ENCODE data around the gene THBS2.
"Not testable (repeated sequence)": the region's sequence is repeated elsewhere in the genome, so short reads cannot be mapped to it uniquely, and the experiment has no call there.

The THBS2 gene

DNA sequence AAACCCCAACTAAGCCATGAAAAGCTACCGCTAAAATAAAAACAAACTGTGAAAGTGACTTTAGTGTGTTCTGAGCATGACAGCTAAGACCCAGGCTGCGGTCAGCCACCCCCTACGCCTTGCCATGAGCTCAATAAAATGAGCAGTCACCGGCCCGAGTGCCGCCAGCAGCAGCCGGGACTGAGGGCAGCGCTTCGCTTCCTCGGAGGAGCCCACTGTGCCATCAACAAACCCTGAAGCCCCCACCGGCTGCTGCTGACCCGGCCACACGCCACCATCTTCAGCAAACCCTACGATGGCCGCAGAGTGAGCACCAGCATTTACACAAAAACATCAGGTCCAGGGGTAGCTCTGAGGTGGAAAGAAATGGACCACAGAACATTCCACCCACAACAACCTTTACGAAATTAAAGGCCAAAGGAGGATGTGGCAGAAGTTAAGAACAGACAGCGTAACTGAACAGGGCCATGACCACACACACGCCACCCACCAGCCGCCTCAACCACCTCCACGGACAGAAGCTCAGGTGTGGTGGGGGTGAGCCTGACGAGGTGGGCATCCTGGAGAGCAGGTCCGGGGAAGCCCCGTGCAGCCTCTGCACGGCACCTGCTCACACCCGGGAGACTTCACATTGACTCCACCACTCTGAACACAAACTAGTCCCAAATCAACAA lies 67.0 kb downstream of the THBS2 start:
- Histone ChIP-seq H3K9me3 (ENCODE audit: control insufficient read depth, low read depth, low read length) (no peaks in the 10 kb centered on the region), H3K4me1 (ENCODE audit: control insufficient read depth, low read depth, low read length) (no peaks in the 10 kb centered on the region), H3K4me3 (ENCODE audit: low read length) (no peak overlapping the region), H3K27ac (ENCODE audit: low read length) (no peak overlapping the region), H3K27me3 (ENCODE audit: control insufficient read depth, insufficient read depth, low read length) (no peaks in the 10 kb centered on the region), H3K9ac (ENCODE audit: low read length) (no peak overlapping the region), H3K36me3 (ENCODE audit: control insufficient read depth, low read depth, low read length) (no peaks in the 10 kb centered on the region)

DNA sequence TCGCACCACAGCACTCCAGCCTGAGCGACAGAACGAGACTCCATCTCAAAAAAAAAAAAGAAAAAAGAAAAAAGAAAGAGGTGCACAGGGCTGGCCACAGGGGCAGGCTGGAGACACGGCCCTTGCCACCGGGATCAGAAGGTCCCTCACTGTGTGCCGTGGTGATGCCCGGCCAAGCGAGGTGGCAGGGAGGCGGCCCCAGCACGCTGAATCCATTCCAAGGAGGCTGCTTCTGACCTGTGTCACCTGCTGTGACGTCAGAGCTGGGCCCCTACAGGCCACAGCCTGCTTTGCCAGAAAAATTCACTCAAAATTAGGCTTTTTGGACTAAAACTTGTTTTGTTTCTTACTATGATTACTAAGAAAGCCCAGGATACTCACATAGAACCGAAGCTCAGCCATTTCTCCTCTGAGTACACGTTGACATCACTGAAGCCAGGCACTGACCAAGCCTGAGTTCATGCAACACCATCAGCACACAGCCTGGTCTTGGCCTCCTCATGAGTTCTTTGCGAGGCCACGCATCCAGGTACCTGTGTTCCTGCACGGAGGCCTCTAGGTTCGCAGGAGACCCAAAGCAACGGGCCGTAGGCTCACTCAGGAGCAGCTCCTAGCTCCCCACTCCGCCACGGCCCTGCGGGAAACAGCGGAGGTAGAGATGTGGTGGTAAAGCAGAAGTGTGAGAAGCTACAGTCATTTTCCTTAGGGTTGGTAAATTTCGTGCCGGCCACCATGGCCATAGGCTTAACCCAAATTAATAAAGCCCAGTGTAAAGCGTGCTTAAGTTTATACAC lies 67.8 kb downstream of the THBS2 start:
- Histone ChIP-seq H3K27me3 (ENCODE audit: control insufficient read depth, insufficient read depth, low read length) (no peaks in the 10 kb centered on the region), H3K36me3 (ENCODE audit: control insufficient read depth, low read depth, low read length) (no peaks in the 10 kb centered on the region), H3K9me3 (ENCODE audit: control insufficient read depth, low read depth, low read length) (no peaks in the 10 kb centered on the region), H3K4me3 (ENCODE audit: low read length) (no peak overlapping the region), H3K9ac (ENCODE audit: low read length) (no peak overlapping the region), H3K4me1 (ENCODE audit: control insufficient read depth, low read depth, low read length) (no peaks in the 10 kb centered on the region), H3K27ac (ENCODE audit: low read length) (no peak overlapping the region)

- no peaks in the 10 kb centered on the region for H3K9me3 ChIP-seq (ENCODE audit: control insufficient read depth, low read depth, low read length)
- no peaks in the 10 kb centered on the region for H3K27me3 ChIP-seq (ENCODE audit: control insufficient read depth, insufficient read depth, low read length)
- no peaks in the 10 kb centered on the region for H3K4me1 ChIP-seq (ENCODE audit: control insufficient read depth, low read depth, low read length)
- H3K4me3 ChIP-seq (ENCODE audit: low read length): no peak overlapping the region
- H3K27ac ChIP-seq (ENCODE audit: low read length): no peak overlapping the region
- H3K36me3 ChIP-seq (ENCODE audit: control insufficient read depth, low read depth, low read length): no peaks in the 10 kb centered on the region
- H3K9ac ChIP-seq (ENCODE audit: low read length): no peak overlapping the region
These were observed 68.6 kb downstream of the THBS2 start for GRCh38 chr6:169185011-169185521.

DNA sequence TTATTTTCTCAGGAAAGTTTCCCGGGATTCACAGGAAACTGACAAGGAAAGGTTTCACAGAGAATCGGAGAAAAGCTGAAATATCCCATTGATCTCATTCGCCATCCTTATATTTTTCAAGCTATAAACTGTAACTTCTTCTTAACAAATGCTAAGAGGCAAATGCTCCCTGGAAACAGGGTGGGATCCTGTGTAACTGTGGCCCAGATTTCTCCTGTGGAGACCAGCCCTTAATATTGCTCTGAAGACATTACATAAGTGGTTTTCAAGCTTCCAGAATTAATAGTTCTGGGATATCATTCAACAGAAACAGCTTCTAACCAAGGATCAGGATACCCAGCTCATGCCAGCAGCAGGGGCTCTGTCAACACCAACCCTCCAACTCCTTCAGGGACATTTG lies 69.2 kb downstream of the THBS2 start:
- Histone ChIP-seq H3K9ac (ENCODE audit: low read length) (no peak overlapping the region), H3K27ac (ENCODE audit: low read length) (no peak overlapping the region), H3K4me3 (ENCODE audit: low read length) (no peak overlapping the region), H3K4me1 (ENCODE audit: control insufficient read depth, low read depth, low read length) (no peaks in the 10 kb centered on the region), H3K9me3 (ENCODE audit: control insufficient read depth, low read depth, low read length) (no peaks in the 10 kb centered on the region), H3K36me3 (ENCODE audit: control insufficient read depth, low read depth, low read length) (no peaks in the 10 kb centered on the region), H3K27me3 (ENCODE audit: control insufficient read depth, insufficient read depth, low read length) (no peaks in the 10 kb centered on the region)

DNA sequence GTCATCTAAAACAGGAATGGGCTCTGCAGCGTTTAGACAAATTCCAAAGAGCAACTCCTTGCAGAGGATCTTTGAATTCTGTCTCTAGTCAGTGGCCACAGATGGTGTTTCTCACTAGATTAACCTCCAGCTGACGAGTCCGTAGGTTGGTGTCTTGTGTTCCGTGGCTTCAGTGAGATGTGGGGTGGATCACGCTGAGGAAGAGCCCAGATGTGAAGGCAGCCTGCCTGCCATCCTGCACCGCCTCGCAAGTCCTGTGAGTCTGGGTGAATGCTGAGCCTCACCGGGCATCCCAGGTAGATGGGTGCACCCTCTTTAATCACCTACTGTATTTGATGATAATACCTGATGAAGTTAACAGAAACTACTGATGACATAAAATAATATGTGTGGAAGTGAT lies 70.4 kb downstream of the THBS2 start:
- Histone ChIP-seq H3K9me3 (ENCODE audit: control insufficient read depth, low read depth, low read length) (no peaks in the 10 kb centered on the region), H3K4me1 (ENCODE audit: control insufficient read depth, low read depth, low read length) (no peaks in the 10 kb centered on the region), H3K9ac (ENCODE audit: low read length) (no peak overlapping the region), H3K36me3 (ENCODE audit: control insufficient read depth, low read depth, low read length) (no peaks in the 10 kb centered on the region), H3K27ac (ENCODE audit: low read length) (no peak overlapping the region), H3K27me3 (ENCODE audit: control insufficient read depth, insufficient read depth, low read length) (no peaks in the 10 kb centered on the region), H3K4me3 (ENCODE audit: low read length) (no peak overlapping the region)

- H3K27me3 ChIP-seq (ENCODE audit: control insufficient read depth, insufficient read depth, low read length); H3K36me3 ChIP-seq (ENCODE audit: control insufficient read depth, low read depth, low read length); H3K9ac ChIP-seq (ENCODE audit: low read length); H3K4me1 ChIP-seq (ENCODE audit: control insufficient read depth, low read depth, low read length); H3K27ac ChIP-seq (ENCODE audit: low read length); H3K9me3 ChIP-seq (ENCODE audit: control insufficient read depth, low read depth, low read length); H3K4me3 ChIP-seq (ENCODE audit: low read length): not testable (repeated sequence)
These were observed 73.8 kb downstream of the THBS2 start for GRCh38 chr6:169179831-169180230.

- Histone ChIP-seq H3K9ac (ENCODE audit: low read length) (no peak overlapping the region), H3K27ac (ENCODE audit: low read length) (no peak overlapping the region), H3K4me3 (ENCODE audit: low read length) (no peak overlapping the region), H3K27me3 (ENCODE audit: control insufficient read depth, insufficient read depth, low read length) (no peaks in the 10 kb centered on the region), H3K4me1 (ENCODE audit: control insufficient read depth, low read depth, low read length) (no peaks in the 10 kb centered on the region), H3K36me3 (ENCODE audit: control insufficient read depth, low read depth, low read length) (no peaks in the 10 kb centered on the region), H3K9me3 (ENCODE audit: control insufficient read depth, low read depth, low read length) (no peaks in the 10 kb centered on the region)
These were observed 76.0 kb downstream of the THBS2 start for GRCh38 chr6:169177516-169178166.

DNA sequence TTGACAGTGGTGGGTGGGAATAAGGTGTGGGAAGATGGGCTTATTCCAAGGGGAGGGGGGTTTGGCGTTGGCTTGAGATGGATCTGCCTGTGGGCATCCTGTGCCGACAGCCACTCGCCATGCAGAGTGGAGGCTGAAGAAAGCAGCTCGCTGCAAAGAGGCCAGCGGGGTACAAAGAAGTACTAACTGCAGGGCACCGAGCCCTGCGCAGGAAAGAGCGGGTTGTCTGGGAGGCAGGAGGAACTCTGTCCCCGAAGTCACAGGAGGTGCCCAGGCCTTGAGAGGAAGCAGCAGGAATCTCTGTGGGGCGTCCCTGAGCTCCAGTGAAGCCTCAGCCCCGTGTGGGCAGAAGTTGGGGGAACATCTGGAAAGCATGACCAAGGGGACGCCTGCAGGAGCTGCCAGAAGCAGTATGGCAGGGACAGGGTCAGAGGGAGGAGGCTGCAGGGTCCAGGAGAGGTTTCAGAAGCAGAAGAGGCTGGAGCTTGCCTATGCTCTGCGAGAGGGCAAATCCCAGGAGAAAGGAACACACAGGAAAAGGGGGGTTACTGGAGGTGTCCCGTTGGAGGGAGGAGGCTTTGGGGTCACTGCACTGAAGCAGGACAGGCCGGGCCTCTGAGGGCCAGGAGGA lies 77.2 kb downstream of the THBS2 start:
- Histone ChIP-seq H3K4me1 (ENCODE audit: control insufficient read depth, low read depth, low read length) (no peaks in the 10 kb centered on the region), H3K9ac (ENCODE audit: low read length) (no peak overlapping the region), H3K27me3 (ENCODE audit: control insufficient read depth, insufficient read depth, low read length) (no peaks in the 10 kb centered on the region)

DNA sequence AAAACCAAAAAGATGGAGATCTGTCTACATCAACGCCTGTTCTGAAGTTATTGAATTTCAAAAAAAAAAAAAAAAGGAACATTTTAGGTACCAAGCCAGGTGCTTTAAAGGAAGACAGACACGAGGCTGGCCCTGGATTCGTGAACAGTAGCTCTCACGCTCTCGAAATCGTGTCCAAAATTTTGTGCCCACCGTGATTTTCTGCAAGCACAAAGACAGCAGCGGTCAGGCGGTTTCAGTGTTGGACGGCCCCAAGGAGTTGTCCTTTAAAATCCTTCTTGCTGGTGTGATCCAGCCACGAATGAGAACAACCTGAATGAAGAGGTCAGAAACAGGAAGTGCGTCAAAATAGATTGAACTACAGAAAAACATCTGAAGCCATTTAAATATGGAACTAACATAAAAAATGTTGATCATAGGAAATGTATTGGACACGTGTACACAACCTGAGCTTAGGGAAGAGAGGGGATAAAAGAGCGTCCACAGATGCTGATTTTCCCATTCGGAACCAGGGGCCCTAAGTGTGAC lies 78.2 kb downstream of the THBS2 start:
- Histone ChIP-seq H3K9me3 (ENCODE audit: control insufficient read depth, low read depth, low read length) (no peaks in the 10 kb centered on the region), H3K4me3 (ENCODE audit: low read length) (no peak overlapping the region), H3K4me1 (ENCODE audit: control insufficient read depth, low read depth, low read length) (no peaks in the 10 kb centered on the region), H3K9ac (ENCODE audit: low read length) (no peak overlapping the region), H3K27ac (ENCODE audit: low read length) (no peak overlapping the region), H3K27me3 (ENCODE audit: control insufficient read depth, insufficient read depth, low read length) (no peaks in the 10 kb centered on the region), H3K36me3 (ENCODE audit: control insufficient read depth, low read depth, low read length) (no peaks in the 10 kb centered on the region)

More for the DNA sequence above, 77.2 kb downstream of the THBS2 start:
- H3K9me3 ChIP-seq (ENCODE audit: control insufficient read depth, low read depth, low read length): no peaks in the 10 kb centered on the region
- H3K36me3 ChIP-seq (ENCODE audit: control insufficient read depth, low read depth, low read length): no peaks in the 10 kb centered on the region
- H3K27ac ChIP-seq (ENCODE audit: low read length): no peak overlapping the region
- no peak overlapping the region for H3K4me3 ChIP-seq (ENCODE audit: low read length)

DNA sequence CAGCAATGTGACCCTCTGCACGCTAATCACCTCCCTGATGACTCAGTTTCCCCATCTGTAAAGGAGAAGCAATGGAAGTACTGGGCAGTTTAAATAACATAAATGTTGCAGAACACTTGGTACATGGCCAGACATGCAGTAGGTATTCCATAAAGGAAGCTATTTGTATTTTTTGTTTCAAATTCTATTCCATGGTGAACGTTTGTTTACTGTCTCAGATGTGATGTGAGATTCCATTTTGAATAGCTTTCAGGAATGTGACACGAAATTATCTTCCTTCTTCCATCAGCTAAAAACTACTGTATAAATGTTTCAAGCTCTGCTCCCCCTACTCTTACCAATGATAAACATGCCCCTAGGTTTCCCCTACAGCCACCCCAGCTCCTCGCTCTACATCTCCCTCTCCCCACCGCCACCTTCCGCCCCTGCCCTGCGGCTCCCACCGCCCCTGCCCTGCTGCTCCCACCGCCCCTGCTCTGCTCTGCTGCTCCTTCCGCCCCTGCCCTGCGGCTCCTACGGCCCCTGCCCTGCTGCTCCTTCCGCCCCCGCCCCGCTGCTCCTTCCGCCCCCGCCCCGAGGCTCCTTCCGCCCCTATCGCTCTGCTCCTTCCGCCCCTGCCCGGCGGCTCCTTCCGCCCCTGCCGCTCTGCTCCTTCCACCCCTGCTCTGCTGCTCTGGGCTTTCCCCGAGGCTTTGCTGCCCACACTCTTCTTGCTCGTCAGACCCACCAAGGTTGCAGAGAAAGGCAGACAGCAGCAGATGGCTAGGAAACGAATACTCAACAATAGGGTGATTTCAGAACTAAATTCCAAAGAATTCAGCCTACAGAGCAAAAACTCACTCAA lies 78.9 kb downstream of the THBS2 start:
- no peaks in the 10 kb centered on the region for H3K27me3 ChIP-seq (ENCODE audit: control insufficient read depth, insufficient read depth, low read length)
- H3K36me3 ChIP-seq (ENCODE audit: control insufficient read depth, low read depth, low read length): no peaks in the 10 kb centered on the region
- no peaks in the 10 kb centered on the region for H3K9me3 ChIP-seq (ENCODE audit: control insufficient read depth, low read depth, low read length)
- no peaks in the 10 kb centered on the region for H3K4me1 ChIP-seq (ENCODE audit: control insufficient read depth, low read depth, low read length)
- no peak overlapping the region for H3K9ac ChIP-seq (ENCODE audit: low read length)
- H3K4me3 ChIP-seq (ENCODE audit: low read length): no peak overlapping the region
- H3K27ac ChIP-seq (ENCODE audit: low read length): no peak overlapping the region

Data from iPS-18a (cell line).